Skeletal muscle tissue (tissue), 4 donors: ENCODE measurements around the gene MZB1. TPM values are rescaled to one million over a fixed set of nuclear protein-coding genes. Genes with fewer than 3 reads are reported as not detected.

Experiments used
- H3K27ac ChIP-seq: one replicate; pipeline ENCODE4 v1.7.0; 2013; ENCODE audit warnings: mild to moderate bottlenecking, low read depth, low read length, inconsistent platforms
- H3K27me3 ChIP-seq, 3 donors: one replicate each; pipeline ENCODE4 v1.7.0; 2013; ENCODE audit warnings: low read length in 3 of 3; ENCODE audit not compliant: control insufficient read depth in 3 of 3, insufficient read depth in 3 of 3
- H3K36me3 ChIP-seq, 3 donors: one replicate each; pipeline ENCODE4 v1.7.0; 2013; ENCODE audit warnings: low read length in 3 of 3; ENCODE audit not compliant: control insufficient read depth in 3 of 3, insufficient read depth in 3 of 3
- H3K4me1 ChIP-seq, 3 donors: one replicate each; pipeline ENCODE4 v1.7.0; 2013; ENCODE audit warnings: low read length in 3 of 3, mild to moderate bottlenecking in 3 of 3; ENCODE audit not compliant: control insufficient read depth in 3 of 3, insufficient read depth in 3 of 3
- H3K4me3 ChIP-seq, 3 donors: one replicate each; pipeline ENCODE4 v1.7.0; 2013; ENCODE audit warnings: low read length in 3 of 3
- H3K9ac ChIP-seq, 3 donors: one replicate each; pipeline ENCODE4 v1.7.0; 2013; ENCODE audit warnings: low read length in 3 of 3, mild to moderate bottlenecking in 3 of 3, moderate library complexity in 2 of 3, low read depth in 1 of 3
- H3K9me3 ChIP-seq, 3 donors: one replicate each; pipeline ENCODE4 v1.7.0; 2013; ENCODE audit warnings: low read length in 3 of 3; ENCODE audit not compliant: control insufficient read depth in 3 of 3
- total RNA-seq: library from RNA; depleted of rRNA; stranded (reverse); fragments of >200 nt; gene quantifications from one replicate; pipeline ENCODE4 v1.2.3, GENCODE V29; 2014
- donor health status: Osteomylitis.

MZB1 gene
- total RNA-seq, 1 donor from 2014 or later: 0.52 TPM

GRCh38 chr5:139419226-139420192 is 29.8 kb upstream of the MZB1 start:
- H3K9ac ChIP-seq: peak overlapping the region; percentile 24 to 76 (median 41)
- H3K4me1 ChIP-seq: peaks cover 53 to 60% (median 54%) of the 10 kb centered on the region in 3 donors

GRCh38 chr5:139418793-139419192 is 29.1 kb upstream of the MZB1 start:
- H3K4me1 ChIP-seq: peaks cover 57 to 67% (median 59%) of the 10 kb centered on the region in 3 donors
- H3K9me3 ChIP-seq: no peaks in the 10 kb centered on the region
- H3K27ac ChIP-seq: peak overlapping the region; percentile 87
- H3K4me3 ChIP-seq: peak overlapping the region in 1 of 3 donors; percentile 1
- H3K36me3 ChIP-seq: peaks cover 2 to 10% (median 5%) of the 10 kb centered on the region in 3 donors
- H3K9ac ChIP-seq: peak overlapping the region; percentile 39 to 76 (median 44)
- no peaks in the 10 kb centered on the region for H3K27me3 ChIP-seq

More at GRCh38 chr5:139419226-139420192, 29.8 kb upstream of the MZB1 start:
- Histone ChIP-seq H3K27ac (peak overlapping the region; percentile 87), H3K4me3 (peak overlapping the region in 1 of 3 donors; percentile 1), H3K9me3 (no peaks in the 10 kb centered on the region), H3K36me3 (peaks cover 2 to 11% (median 8%) of the 10 kb centered on the region in 3 donors), H3K27me3 (no peaks in the 10 kb centered on the region)

GRCh38 chr5:139417214-139417613 is 27.5 kb upstream of the MZB1 start:
- Histone ChIP-seq H3K27me3 (no peaks in the 10 kb centered on the region), H3K9ac (peak overlapping the region in 2 of 3 donors; percentile 10 to 43), H3K4me1 (peaks cover 57 to 67% (median 61%) of the 10 kb centered on the region in 3 donors), H3K9me3 (no peaks in the 10 kb centered on the region), H3K36me3 (peaks cover 2 to 11% (median 3%) of the 10 kb centered on the region in 3 donors), H3K27ac (peak overlapping the region; percentile 87), H3K4me3 (no peak overlapping the region)

GRCh38 chr5:139416651-139417050 is 26.9 kb upstream of the MZB1 start:
- Histone ChIP-seq H3K27me3 (no peaks in the 10 kb centered on the region), H3K27ac (peak overlapping the region; percentile 87), H3K4me3 (no peak overlapping the region), H3K36me3 (peaks cover 2 to 11% (median 3%) of the 10 kb centered on the region in 3 donors), H3K9ac (peak overlapping the region in 1 of 3 donors; percentile 10), H3K4me1 (peaks cover 57 to 67% (median 61%) of the 10 kb centered on the region in 3 donors), H3K9me3 (no peaks in the 10 kb centered on the region)

GRCh38 chr5:139415869-139416268 is 26.2 kb upstream of the MZB1 start:
- peaks cover 1 to 9% (median 2%) of the 10 kb centered on the region in 3 donors for H3K36me3 ChIP-seq
- peak overlapping the region in 1 of 3 donors; percentile 75 for H3K9ac ChIP-seq
- no peaks in the 10 kb centered on the region for H3K27me3 ChIP-seq
- H3K9me3 ChIP-seq: no peaks in the 10 kb centered on the region
- peak overlapping the region; percentile 87 for H3K27ac ChIP-seq
- no peak overlapping the region for H3K4me3 ChIP-seq
- peaks cover 61 to 72% (median 66%) of the 10 kb centered on the region in 3 donors for H3K4me1 ChIP-seq

GRCh38 chr5:139415221-139415861 is 25.6 kb upstream of the MZB1 start:
- Histone ChIP-seq H3K4me1 (peaks cover 65 to 77% (median 70%) of the 10 kb centered on the region in 3 donors), H3K27ac (peak overlapping the region; percentile 87), H3K4me3 (peak overlapping the region; percentile 23 to 28 (median 23)), H3K27me3 (no peaks in the 10 kb centered on the region), H3K9me3 (no peaks in the 10 kb centered on the region), H3K36me3 (peaks cover 0 to 9% (median 2%) of the 10 kb centered on the region in 3 donors), H3K9ac (peak overlapping the region in 2 of 3 donors; percentile 55 to 75)

GRCh38 chr5:139414581-139415130 is 24.9 kb upstream of the MZB1 start:
- Histone ChIP-seq H3K4me1 (peaks cover 68 to 75% (median 74%) of the 10 kb centered on the region in 3 donors), H3K27ac (peak overlapping the region; percentile 87), H3K27me3 (no peaks in the 10 kb centered on the region), H3K4me3 (peak overlapping the region in 2 of 3 donors; percentile 8 to 36), H3K36me3 (peaks cover 0 to 9% (median 2%) of the 10 kb centered on the region in 3 donors), H3K9me3 (no peaks in the 10 kb centered on the region), H3K9ac (peak overlapping the region; percentile 26 to 75 (median 55))

- H3K4me3 ChIP-seq: no peak overlapping the region
- H3K36me3 ChIP-seq: peaks cover 0 to 6% (median 0%) of the 10 kb centered on the region in 3 donors
- no peaks in the 10 kb centered on the region for H3K9me3 ChIP-seq
- H3K27ac ChIP-seq: peak overlapping the region; percentile 87
- peak overlapping the region; percentile 26 to 75 (median 40) for H3K9ac ChIP-seq
- no peaks in the 10 kb centered on the region for H3K27me3 ChIP-seq
- peaks cover 62 to 69% (median 67%) of the 10 kb centered on the region in 3 donors for H3K4me1 ChIP-seq
These were observed 24.2 kb upstream of the MZB1 start for GRCh38 chr5:139413963-139414362.

- Histone ChIP-seq H3K36me3 (peaks cover 0 to 3% (median 0%) of the 10 kb centered on the region in 3 donors), H3K27ac (no peak overlapping the region)
These were observed 23.4 kb upstream of the MZB1 start for GRCh38 chr5:139413153-139413552.

More at GRCh38 chr5:139413153-139413552, 23.4 kb upstream of the MZB1 start:
- no peak overlapping the region for H3K4me3 ChIP-seq
- no peaks in the 10 kb centered on the region for H3K27me3 ChIP-seq
- no peak overlapping the region for H3K9ac ChIP-seq
- H3K4me1 ChIP-seq: peaks cover 53 to 60% (median 59%) of the 10 kb centered on the region in 3 donors
- H3K9me3 ChIP-seq: no peaks in the 10 kb centered on the region
